GM12873 (cell line): ENCODE results near the gene HOMER1.

ENCODE experiments used
- CTCF ChIP-seq: IDR thresholded peaks from 2 replicates; pipeline ENCODE4 v1.5.1; 2012; ENCODE audit warnings: low read depth, mild to moderate bottlenecking, moderate library complexity, low read length, control low read depth; ENCODE audit not compliant: insufficient read depth; ENCODE audit errors: missing control alignments

Gene HOMER1

GRCh38 chr5:79486116-79486515 is 27.8 kb downstream of the HOMER1 start:
- TF ChIP-seq CTCF = no peak

GRCh38 chr5:79484731-79485130 is 29.2 kb downstream of the HOMER1 start:
- no peak for TF ChIP-seq CTCF

- no peak for TF ChIP-seq CTCF
Observed at GRCh38 chr5:79481574-79481973, 32.4 kb downstream of the HOMER1 start.

GRCh38 chr5:79480991-79481390 is 32.9 kb downstream of the HOMER1 start:
- TF ChIP-seq CTCF = no peak

GRCh38 chr5:79475152-79475466 is 38.8 kb downstream of the HOMER1 start:
- TF ChIP-seq CTCF = no peak

GRCh38 chr5:79474367-79475151 is 39.4 kb downstream of the HOMER1 start:
- no peak for TF ChIP-seq CTCF

GRCh38 chr5:79471556-79471955 is 42.4 kb downstream of the HOMER1 start:
- TF ChIP-seq CTCF = no peak
